PC-9 (cell line): ENCODE results near the gene PCDHGB7.

Source experiments
- EZH2 ChIP-seq: fragments of 200-600 bp; sonication (generic); IDR thresholded peaks from 2 replicates; pipeline ENCODE4 v1.8.0; 2017; ENCODE audit warnings: antibody characterized with exemption, low read depth
- TF ChIP-seq, protein P1 (sequence below): fragments of 200-600 bp; sonication (generic); conservative IDR thresholded peaks from 2 replicates; pipeline ENCODE4 v1.6.1; 2017; ENCODE audit warnings: mixed run types, antibody characterized with exemption, mild to moderate bottlenecking, moderate library complexity

DNA sequence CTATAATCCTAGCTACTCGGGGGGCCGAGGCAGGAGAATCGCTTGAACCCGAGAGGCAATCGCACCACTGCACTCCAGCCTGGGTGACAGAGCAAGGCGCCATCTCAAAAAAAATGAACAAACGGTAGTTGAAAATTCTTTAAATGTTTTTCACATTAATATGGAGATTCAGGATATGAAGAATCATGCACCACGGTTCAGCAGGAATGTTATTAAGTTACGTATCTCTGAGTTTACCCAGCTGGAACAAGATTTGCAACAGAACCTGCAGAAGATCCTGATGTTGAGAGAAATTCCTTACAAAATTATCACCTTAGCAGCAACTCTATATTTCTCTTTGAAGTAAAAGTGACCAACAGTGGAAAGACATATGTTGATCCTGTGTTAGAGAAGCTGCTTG, 22.9 kb downstream of the PCDHGB7 start:
- TF ChIP-seq, protein P1, sequence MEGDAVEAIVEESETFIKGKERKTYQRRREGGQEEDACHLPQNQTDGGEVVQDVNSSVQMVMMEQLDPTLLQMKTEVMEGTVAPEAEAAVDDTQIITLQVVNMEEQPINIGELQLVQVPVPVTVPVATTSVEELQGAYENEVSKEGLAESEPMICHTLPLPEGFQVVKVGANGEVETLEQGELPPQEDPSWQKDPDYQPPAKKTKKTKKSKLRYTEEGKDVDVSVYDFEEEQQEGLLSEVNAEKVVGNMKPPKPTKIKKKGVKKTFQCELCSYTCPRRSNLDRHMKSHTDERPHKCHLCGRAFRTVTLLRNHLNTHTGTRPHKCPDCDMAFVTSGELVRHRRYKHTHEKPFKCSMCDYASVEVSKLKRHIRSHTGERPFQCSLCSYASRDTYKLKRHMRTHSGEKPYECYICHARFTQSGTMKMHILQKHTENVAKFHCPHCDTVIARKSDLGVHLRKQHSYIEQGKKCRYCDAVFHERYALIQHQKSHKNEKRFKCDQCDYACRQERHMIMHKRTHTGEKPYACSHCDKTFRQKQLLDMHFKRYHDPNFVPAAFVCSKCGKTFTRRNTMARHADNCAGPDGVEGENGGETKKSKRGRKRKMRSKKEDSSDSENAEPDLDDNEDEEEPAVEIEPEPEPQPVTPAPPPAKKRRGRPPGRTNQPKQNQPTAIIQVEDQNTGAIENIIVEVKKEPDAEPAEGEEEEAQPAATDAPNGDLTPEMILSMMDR: no peak
- TF ChIP-seq EZH2: no peak
